Neural progenitor cell (in vitro differentiated cells): ENCODE measurements around the gene CSTF1.

Experiments used
- CTCF ChIP-seq: fragments of 200-600 bp; sonication (generic); IDR thresholded peaks from 2 replicates; pipeline ENCODE4 v1.5.1; 2017; ENCODE audit warnings: antibody characterized with exemption, mild to moderate bottlenecking
- EZH2 ChIP-seq: fragments of 200-600 bp; sonication (generic); IDR thresholded peaks from 2 replicates; pipeline ENCODE4 v1.6.1; 2017; ENCODE audit warnings: antibody characterized with exemption, mild to moderate bottlenecking, moderate library complexity
- EZH2phosphoT487 ChIP-seq: fragments of 200-600 bp; sonication (generic); IDR thresholded peaks from 2 replicates; pipeline ENCODE4 v1.6.1; 2017; ENCODE audit warnings: antibody characterized with exemption

- peak; percentile 94 for TF ChIP-seq CTCF
- no peak for TF ChIP-seq EZH2
- TF ChIP-seq EZH2phosphoT487: no peak
These were observed 7.7 kb downstream of the CSTF1 start for GRCh38 chr20:56400001-56400640.
